Transverse colon (tissue), 4 donors: ENCODE data around the gene MYH15. TPM values are rescaled to one million over a fixed set of nuclear protein-coding genes. Genes with fewer than 3 reads are reported as not detected.

ENCODE experiments used
- DNase-seq: peaks from one replicate; pipeline ENCODE4 v3.0.0-alpha.2; 2019
- H3K27ac ChIP-seq, 4 donors: fragments of 200-600 bp; sonication (generic); 2 replicates each; pipeline ENCODE4 v1.5.1; 2016 to 2018; ENCODE audit warnings: inconsistent platforms in 4 of 4
- H3K27me3 ChIP-seq: fragments of 200-600 bp; sonication (generic); 2 replicates; pipeline ENCODE4 v1.5.1; 2017; ENCODE audit warnings: inconsistent platforms
- H3K36me3 ChIP-seq, 4 donors: fragments of 200-600 bp; sonication (generic); 2 replicates each; pipeline ENCODE4 v1.5.1; 2017 to 2019; ENCODE audit warnings: inconsistent platforms in 4 of 4
- H3K4me1 ChIP-seq, 4 donors: fragments of 200-600 bp; sonication (generic); 2 replicates each; pipeline ENCODE4 v1.5.1; 2017 to 2020; ENCODE audit warnings: inconsistent platforms in 4 of 4
- H3K4me3 ChIP-seq, 4 donors: fragments of 200-600 bp; sonication (generic); 1 replicate in 1 of 4; 2 replicates in 3 of 4; pipeline versions ENCODE4 v1.5.1 to v1.6.1; 2017 to 2019; ENCODE audit warnings: inconsistent platforms in 4 of 4
- H3K9me3 ChIP-seq, 2 donors: fragments of 200-600 bp; sonication (generic); 2 replicates each; pipeline ENCODE4 v1.5.1; 2017 to 2019; ENCODE audit warnings: inconsistent platforms in 2 of 2
- EP300 ChIP-seq: sonication (generic); formaldehyde crosslinking; IDR thresholded peaks from one replicate; pipeline ENCODE4 v1.6.1; 2017; ENCODE audit warnings: antibody characterized with exemption, low read depth
- POLR2A ChIP-seq: fragments of 450-650 bp; IDR thresholded peaks from one replicate; pipeline ENCODE4 v1.6.1; 2016; ENCODE audit warnings: antibody characterized with exemption, mild to moderate bottlenecking, moderate library complexity
- POLR2AphosphoS5 ChIP-seq, 3 donors: sonication (generic); formaldehyde crosslinking; IDR thresholded peaks; one replicate each; pipeline ENCODE4 v1.6.1; 2016; ENCODE audit warnings: antibody characterized with exemption in 3 of 3
- WGBS, 2 donors: methylation state at CpG; one replicate each; pipeline ENCODE4 v1.1.5; 2018; ENCODE audit warnings: low coverage in 1 of 2; 5-methylcytosine and 5-hydroxymethylcytosine counted together
- in situ Hi-C, 4 donors: fragments of 200-750 bp; cut with MboI; loops; one replicate each; pipeline versions ENCODE4 v1.15.0 to v1.15.1; 2017; ENCODE audit warnings: low sequenced_read_pairs in 3 of 4, low pct_ligation_motif_present in 1 of 4, low pct_unique_long_range_greater_than_20kb in 1 of 4
- intact Hi-C: fragments of 100-400 bp; cut with DNase I; formaldehyde crosslinking; loops from one replicate; pipeline ENCODE4 v1.15.1; 2023; ENCODE audit warnings: low total_unique reads
- total RNA-seq, 4 donors: library from RNA; depleted of rRNA; stranded (reverse); fragments of >200 nt; gene quantifications; one replicate each; pipeline ENCODE4 v1.1.0, GENCODE V29; 2016
- TF ChIP-seq, protein P1 (sequence below), 5 experiments: fragments of 200-600 bp in 3 of 5; fragments of 450-650 bp in 2 of 5; sonication (generic) in 3 of 5; IDR thresholded peaks; 1 replicate in 2 of 5; 2 replicates in 3 of 5; pipeline ENCODE4 v1.5.1; 2016 to 2017; ENCODE audit warnings: antibody characterized with exemption in 5 of 5, inconsistent platforms in 3 of 5, mild to moderate bottlenecking in 2 of 5, moderate library complexity in 1 of 5

The MYH15 gene
- total RNA-seq, 4 donors from 2014 or later, result 0.16 to 0.41 TPM; not detected in 2

DNA sequence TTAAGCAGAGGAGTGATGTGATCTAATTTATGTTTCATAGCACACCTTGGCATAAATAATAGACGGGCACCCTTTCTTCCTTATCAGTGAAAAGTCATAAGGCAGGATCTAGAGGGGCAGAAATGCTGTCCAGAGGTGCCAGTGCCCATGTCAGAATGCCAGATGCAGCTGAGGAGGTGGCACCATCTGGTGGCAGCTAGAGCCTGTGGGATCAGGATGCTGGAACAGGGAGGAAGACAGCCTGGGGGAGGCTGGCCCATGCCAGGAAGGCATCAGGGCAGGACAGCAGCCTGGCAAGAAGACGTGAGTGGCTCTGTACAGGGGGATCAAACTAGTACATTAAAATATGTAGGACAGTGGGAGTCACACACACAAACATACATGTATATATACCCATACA lies 16.5 kb downstream of the MYH15 start:
- in situ Hi-C loops (loop anchor here in 3 of 4 donors (5.0 to 10.0 kb wide), 3 partner anchors 58 to 421 kb away; no protein-coding TSS in a partner anchor), intact Hi-C loops (loop anchor here (5.0 kb wide), 1 partner anchor 58 kb away; no protein-coding TSS in a partner anchor)
- Histone ChIP-seq H3K27ac (no peak overlapping the region), H3K4me1 (no peaks in the 10 kb centered on the region), H3K9me3 (no peaks in the 10 kb centered on the region), H3K4me3 (no peak overlapping the region), H3K27me3 (no peaks in the 10 kb centered on the region), H3K36me3 (no peaks in the 10 kb centered on the region)
- WGBS, 2 donors, result 55 to 74% methylated on average over 2 of the region's 2 CpGs
- peak; percentile 37 for DNase-seq
- TF ChIP-seq POLR2A, result no peak
- TF ChIP-seq, protein P1, sequence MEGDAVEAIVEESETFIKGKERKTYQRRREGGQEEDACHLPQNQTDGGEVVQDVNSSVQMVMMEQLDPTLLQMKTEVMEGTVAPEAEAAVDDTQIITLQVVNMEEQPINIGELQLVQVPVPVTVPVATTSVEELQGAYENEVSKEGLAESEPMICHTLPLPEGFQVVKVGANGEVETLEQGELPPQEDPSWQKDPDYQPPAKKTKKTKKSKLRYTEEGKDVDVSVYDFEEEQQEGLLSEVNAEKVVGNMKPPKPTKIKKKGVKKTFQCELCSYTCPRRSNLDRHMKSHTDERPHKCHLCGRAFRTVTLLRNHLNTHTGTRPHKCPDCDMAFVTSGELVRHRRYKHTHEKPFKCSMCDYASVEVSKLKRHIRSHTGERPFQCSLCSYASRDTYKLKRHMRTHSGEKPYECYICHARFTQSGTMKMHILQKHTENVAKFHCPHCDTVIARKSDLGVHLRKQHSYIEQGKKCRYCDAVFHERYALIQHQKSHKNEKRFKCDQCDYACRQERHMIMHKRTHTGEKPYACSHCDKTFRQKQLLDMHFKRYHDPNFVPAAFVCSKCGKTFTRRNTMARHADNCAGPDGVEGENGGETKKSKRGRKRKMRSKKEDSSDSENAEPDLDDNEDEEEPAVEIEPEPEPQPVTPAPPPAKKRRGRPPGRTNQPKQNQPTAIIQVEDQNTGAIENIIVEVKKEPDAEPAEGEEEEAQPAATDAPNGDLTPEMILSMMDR (IDR thresholded peaks at IDR 0.05), result peak; percentile 16 to 47 (median 37)
- no peak for TF ChIP-seq POLR2AphosphoS5 (IDR thresholded peaks at IDR 0.05)

GRCh38 chr3:108491456-108491855 lies 18.9 kb downstream of the MYH15 start:
- in situ Hi-C loops, result loop anchor here in 3 of 4 donors (5.0 to 10.0 kb wide), 3 partner anchors 61 to 423 kb away; no protein-coding TSS in a partner anchor
- WGBS, 2 donors, result 90 to 94% methylated on average over 3 of the region's 3 CpGs
- DNase-seq, result no peak
- Histone ChIP-seq H3K4me1 (peaks cover 0 to 8% (median 0%) of the 10 kb centered on the region in 4 donors), H3K4me3 (no peak overlapping the region), H3K36me3 (no peaks in the 10 kb centered on the region), H3K27me3 (no peaks in the 10 kb centered on the region), H3K27ac (no peak overlapping the region), H3K9me3 (no peaks in the 10 kb centered on the region)
- intact Hi-C loops, result loop anchor here (5.0 kb wide), 1 partner anchor 61 kb away; no protein-coding TSS in a partner anchor
- no peak for TF ChIP-seq POLR2A
- TF ChIP-seq, protein P1 (IDR thresholded peaks at IDR 0.05), result no peak
- no peak for TF ChIP-seq EP300
- no peak for TF ChIP-seq POLR2AphosphoS5 (IDR thresholded peaks at IDR 0.05)

DNA sequence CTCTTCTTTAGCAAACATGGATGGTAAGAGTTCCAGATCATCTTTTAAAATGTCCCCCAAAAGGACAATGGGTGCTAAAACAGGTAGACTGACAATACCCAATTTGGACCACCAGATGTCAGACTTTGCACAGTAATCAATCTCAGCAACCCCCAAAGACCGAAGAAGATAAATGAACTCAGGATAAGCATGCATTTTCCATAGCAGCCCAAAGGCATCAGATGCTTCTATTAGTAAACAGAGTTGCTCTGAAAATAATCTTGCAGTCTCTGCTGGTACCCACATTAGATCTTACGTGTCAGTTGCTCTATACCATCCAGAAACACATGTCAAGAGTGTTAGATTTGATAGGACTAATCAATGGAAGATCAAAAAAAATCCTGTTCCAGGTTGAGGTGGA lies 20.6 kb downstream of the MYH15 start:
- Histone ChIP-seq H3K27me3 (no peaks in the 10 kb centered on the region), H3K9me3 (no peaks in the 10 kb centered on the region), H3K27ac (no peak overlapping the region), H3K36me3 (no peaks in the 10 kb centered on the region), H3K4me3 (no peak overlapping the region), H3K4me1 (peaks cover 0 to 8% (median 0%) of the 10 kb centered on the region in 4 donors)
- TF ChIP-seq, protein P1 (IDR thresholded peaks at IDR 0.05), result peak; percentile 60 to 74 (median 67)
- no peak for TF ChIP-seq POLR2A
- no peak for TF ChIP-seq EP300
- TF ChIP-seq POLR2AphosphoS5 (IDR thresholded peaks at IDR 0.05), result no peak
- intact Hi-C loops (loop anchor here (5.0 kb wide), 1 partner anchor 63 kb away; no protein-coding TSS in a partner anchor), in situ Hi-C loops (loop anchor here in 3 of 4 donors (5.0 to 10.0 kb wide), 3 partner anchors 63 to 425 kb away; no protein-coding TSS in a partner anchor)
- 23% methylated on average over 2 of the region's 2 CpGs; no CpG with 5 or more reads in 1 of the 2 donors for WGBS, 2 donors
- DNase-seq, result no peak

GRCh38 chr3:108488631-108489030 lies 21.8 kb downstream of the MYH15 start:
- no peak for DNase-seq

More at GRCh38 chr3:108488631-108489030, 21.8 kb downstream of the MYH15 start:
- H3K36me3 ChIP-seq, result no peaks in the 10 kb centered on the region
- H3K4me3 ChIP-seq, result no peak overlapping the region
- TF ChIP-seq POLR2A (no peak), POLR2AphosphoS5 (IDR thresholded peaks at IDR 0.05) (no peak), EP300 (no peak)
- TF ChIP-seq, protein P1 (IDR thresholded peaks at IDR 0.05), result no peak
- no peak overlapping the region for H3K27ac ChIP-seq
- intact Hi-C loops, result no loop called here
- H3K9me3 ChIP-seq, result no peaks in the 10 kb centered on the region
- in situ Hi-C loops, result no loop called here
- WGBS, 2 donors, result 50 to 56% methylated on average over 1 of the region's 1 CpG
- peaks cover 0 to 8% (median 0%) of the 10 kb centered on the region in 4 donors for H3K4me1 ChIP-seq
- no peaks in the 10 kb centered on the region for H3K27me3 ChIP-seq
